Esophagus muscularis mucosa (tissue), 3 donors: ENCODE results near the gene ACSF2.

Experiments used
- POLR2A ChIP-seq: fragments of 450-650 bp; IDR thresholded peaks from one replicate; pipeline ENCODE4 v1.6.1; 2017; ENCODE audit warnings: antibody characterized with exemption, moderate library complexity, mild to moderate bottlenecking, low read depth
- TF ChIP-seq, protein P1 (sequence below), 3 experiments: fragments of 200-600 bp in 2 of 3; fragments of 450-650 bp in 1 of 3; sonication (generic) in 2 of 3; IDR thresholded peaks; one replicate each; pipeline ENCODE4 v1.5.1; 2017 to 2019; ENCODE audit warnings: antibody characterized with exemption in 3 of 3, mild to moderate bottlenecking in 2 of 3, moderate library complexity in 1 of 3

DNA sequence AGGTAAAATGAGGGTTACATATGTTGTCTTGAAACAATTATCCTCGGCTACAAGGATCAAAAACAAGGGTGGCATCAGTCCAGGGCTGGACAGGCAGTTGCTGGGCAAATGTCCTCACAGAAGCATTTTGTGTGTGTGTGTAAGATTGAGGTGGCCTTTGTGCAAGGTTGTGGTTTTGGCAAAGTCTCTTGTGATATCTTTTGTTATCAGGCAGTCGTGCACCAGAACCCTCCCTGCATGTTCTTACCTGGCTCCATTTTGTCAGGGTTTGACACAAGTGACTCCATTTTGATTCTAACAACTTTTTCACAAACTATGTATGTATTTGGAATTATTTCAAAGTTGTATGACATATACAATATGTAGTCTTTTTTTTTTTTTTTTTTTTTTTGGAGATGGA, 22.6 kb downstream of the ACSF2 start:
- TF ChIP-seq POLR2A: no peak
- TF ChIP-seq, protein P1, sequence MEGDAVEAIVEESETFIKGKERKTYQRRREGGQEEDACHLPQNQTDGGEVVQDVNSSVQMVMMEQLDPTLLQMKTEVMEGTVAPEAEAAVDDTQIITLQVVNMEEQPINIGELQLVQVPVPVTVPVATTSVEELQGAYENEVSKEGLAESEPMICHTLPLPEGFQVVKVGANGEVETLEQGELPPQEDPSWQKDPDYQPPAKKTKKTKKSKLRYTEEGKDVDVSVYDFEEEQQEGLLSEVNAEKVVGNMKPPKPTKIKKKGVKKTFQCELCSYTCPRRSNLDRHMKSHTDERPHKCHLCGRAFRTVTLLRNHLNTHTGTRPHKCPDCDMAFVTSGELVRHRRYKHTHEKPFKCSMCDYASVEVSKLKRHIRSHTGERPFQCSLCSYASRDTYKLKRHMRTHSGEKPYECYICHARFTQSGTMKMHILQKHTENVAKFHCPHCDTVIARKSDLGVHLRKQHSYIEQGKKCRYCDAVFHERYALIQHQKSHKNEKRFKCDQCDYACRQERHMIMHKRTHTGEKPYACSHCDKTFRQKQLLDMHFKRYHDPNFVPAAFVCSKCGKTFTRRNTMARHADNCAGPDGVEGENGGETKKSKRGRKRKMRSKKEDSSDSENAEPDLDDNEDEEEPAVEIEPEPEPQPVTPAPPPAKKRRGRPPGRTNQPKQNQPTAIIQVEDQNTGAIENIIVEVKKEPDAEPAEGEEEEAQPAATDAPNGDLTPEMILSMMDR (IDR thresholded peaks at IDR 0.05): no peak
